PFSK-1 (cell line): ENCODE results near the gene SH3GL1.

ENCODE experiments used
- FOXP2 ChIP-seq: optimal IDR thresholded peaks from 2 replicates; pipeline ENCODE3; 2011; ENCODE audit warnings: borderline replicate concordance, control low read depth, inconsistent platforms; ENCODE audit not compliant: insufficient read depth; ENCODE audit errors: extremely low read length, extremely low read depth
- POLR2AphosphoS5 ChIP-seq: IDR thresholded peaks from 2 replicates; pipeline ENCODE4 v1.6.1; 2012; ENCODE audit warnings: low read depth, mild to moderate bottlenecking, control low read depth, low read length, moderate library complexity
- SIN3A ChIP-seq: IDR thresholded peaks from 2 replicates; pipeline ENCODE4 v1.6.1; 2012; ENCODE audit warnings: mild to moderate bottlenecking, low read length, moderate library complexity, borderline replicate concordance; ENCODE audit not compliant: insufficient read depth
- TAF1 ChIP-seq: IDR thresholded peaks from 2 replicates; pipeline ENCODE4 v1.6.1; 2012; ENCODE audit warnings: low read length, control low read depth, borderline replicate concordance; ENCODE audit not compliant: insufficient read depth
- TF ChIP-seq, protein P1 (sequence below), 2 experiments: IDR thresholded peaks; 2 replicates each; pipeline versions ENCODE4 v1.6.1 to v1.8.0; 2011 to 2012; ENCODE audit warnings: low read depth in 2 of 2, low read length in 2 of 2, control low read depth in 1 of 2, inconsistent platforms in 1 of 2, mild to moderate bottlenecking in 1 of 2, moderate library complexity in 1 of 2; ENCODE audit not compliant: insufficient read depth in 1 of 2

The SH3GL1 gene

GRCh38 chr19:4443966-4444764 lies 43.8 kb upstream of the SH3GL1 start:
- no peak; the same call in 1 of the 2 replicates for TF ChIP-seq POLR2AphosphoS5
- no peak for TF ChIP-seq SIN3A
- TF ChIP-seq, protein P1, sequence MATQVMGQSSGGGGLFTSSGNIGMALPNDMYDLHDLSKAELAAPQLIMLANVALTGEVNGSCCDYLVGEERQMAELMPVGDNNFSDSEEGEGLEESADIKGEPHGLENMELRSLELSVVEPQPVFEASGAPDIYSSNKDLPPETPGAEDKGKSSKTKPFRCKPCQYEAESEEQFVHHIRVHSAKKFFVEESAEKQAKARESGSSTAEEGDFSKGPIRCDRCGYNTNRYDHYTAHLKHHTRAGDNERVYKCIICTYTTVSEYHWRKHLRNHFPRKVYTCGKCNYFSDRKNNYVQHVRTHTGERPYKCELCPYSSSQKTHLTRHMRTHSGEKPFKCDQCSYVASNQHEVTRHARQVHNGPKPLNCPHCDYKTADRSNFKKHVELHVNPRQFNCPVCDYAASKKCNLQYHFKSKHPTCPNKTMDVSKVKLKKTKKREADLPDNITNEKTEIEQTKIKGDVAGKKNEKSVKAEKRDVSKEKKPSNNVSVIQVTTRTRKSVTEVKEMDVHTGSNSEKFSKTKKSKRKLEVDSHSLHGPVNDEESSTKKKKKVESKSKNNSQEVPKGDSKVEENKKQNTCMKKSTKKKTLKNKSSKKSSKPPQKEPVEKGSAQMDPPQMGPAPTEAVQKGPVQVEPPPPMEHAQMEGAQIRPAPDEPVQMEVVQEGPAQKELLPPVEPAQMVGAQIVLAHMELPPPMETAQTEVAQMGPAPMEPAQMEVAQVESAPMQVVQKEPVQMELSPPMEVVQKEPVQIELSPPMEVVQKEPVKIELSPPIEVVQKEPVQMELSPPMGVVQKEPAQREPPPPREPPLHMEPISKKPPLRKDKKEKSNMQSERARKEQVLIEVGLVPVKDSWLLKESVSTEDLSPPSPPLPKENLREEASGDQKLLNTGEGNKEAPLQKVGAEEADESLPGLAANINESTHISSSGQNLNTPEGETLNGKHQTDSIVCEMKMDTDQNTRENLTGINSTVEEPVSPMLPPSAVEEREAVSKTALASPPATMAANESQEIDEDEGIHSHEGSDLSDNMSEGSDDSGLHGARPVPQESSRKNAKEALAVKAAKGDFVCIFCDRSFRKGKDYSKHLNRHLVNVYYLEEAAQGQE (IDR thresholded peaks at IDR 0.05; ENCODE audit: insufficient read depth in 1 of 2, low read depth in 2 of 2, low read length in 2 of 2) = no peak
- no peak for TF ChIP-seq FOXP2
- no peak for TF ChIP-seq TAF1

DNA sequence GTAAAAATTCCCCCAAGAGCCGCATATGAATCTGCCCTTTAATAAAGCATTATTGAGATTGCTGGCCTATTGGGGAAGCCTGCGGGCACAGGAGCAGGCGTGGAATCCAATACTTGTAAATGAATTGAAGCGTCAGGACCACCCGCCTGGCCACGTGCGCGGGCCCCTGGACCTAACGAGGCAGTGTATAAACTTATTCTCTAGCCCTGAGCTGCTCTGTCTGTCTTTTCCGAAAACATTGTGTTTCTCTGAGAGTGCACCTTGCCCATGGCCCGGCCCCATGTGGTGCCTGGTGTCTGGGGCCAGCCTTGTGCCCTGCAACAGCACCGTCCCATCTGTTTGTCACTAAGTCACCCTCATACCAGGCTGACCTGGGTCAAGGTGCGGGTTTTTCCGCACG lies 42.8 kb upstream of the SH3GL1 start:
- TF ChIP-seq POLR2AphosphoS5 (no peak), SIN3A (no peak), TAF1 (no peak), FOXP2 (no peak)
- TF ChIP-seq, protein P1 (IDR thresholded peaks at IDR 0.05; ENCODE audit: insufficient read depth in 1 of 2, low read depth in 2 of 2, low read length in 2 of 2) = no peak

DNA sequence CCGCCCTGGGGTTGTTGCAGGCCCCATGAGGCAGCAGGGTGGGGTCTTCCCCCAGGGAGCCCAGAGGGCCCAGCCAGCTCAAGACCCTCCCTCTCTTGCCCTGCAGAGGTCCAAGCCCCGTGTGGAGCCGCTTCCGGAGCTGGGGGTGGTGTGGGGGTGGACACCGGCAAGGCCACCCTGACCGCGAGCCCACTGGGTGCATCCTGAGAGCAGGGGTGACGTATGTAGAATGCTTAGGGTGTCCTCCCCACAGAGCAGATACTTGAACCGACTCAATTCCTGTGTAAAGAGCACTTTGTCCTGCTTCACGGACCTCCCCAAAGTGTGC lies 42.4 kb upstream of the SH3GL1 start:
- TF ChIP-seq POLR2AphosphoS5 (0 out of 2 replicates have a peak, but pooled peaks have one; percentile 7), FOXP2 (no peak), TAF1 (no peak)
- TF ChIP-seq, protein P1 (IDR thresholded peaks at IDR 0.05; ENCODE audit: insufficient read depth in 1 of 2, low read depth in 2 of 2, low read length in 2 of 2) = no peak

DNA sequence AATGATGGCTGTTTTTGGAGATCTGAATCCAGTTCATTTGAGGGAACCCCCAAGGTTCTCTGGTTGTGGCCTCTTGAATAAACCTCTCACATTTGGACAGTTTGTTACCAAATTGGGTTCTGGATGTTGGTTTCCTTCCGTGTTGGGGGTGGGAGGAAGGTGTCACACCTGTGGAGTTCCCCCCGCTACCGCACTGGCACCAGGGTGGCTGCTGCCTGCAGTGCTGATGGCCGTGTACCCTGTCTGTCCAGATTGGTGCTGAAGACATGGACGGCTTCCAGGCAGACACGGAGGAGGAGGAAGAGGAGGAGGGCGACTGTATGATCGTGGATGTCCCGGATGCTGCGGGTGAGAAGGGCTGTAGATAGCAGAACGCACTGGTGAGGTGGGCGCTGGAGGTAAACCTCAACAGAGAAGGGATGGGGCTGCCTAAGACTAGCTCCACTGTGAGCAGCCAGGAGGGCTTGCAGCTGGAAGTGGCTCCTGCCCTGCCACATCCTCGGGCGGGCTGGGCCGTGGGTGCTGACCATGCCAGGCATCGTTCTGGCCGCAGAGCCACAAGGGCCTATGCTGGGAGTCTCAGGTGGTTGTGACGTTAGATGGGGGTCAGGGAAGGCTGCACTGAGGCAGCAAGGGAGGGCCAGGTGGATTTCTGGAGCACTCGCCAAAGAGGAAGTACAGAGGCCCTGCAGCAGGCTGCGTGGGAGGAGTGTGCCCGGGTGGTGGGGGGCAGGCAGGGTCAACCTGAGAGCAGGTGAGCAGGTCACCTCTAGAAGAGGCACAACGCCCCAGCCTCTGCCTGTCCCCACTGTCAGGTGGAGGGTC lies 41.9 kb upstream of the SH3GL1 start:
- TF ChIP-seq SIN3A (no peak), POLR2AphosphoS5 (peak; percentile 36; the same call in 1 of the 2 replicates)

DNA sequence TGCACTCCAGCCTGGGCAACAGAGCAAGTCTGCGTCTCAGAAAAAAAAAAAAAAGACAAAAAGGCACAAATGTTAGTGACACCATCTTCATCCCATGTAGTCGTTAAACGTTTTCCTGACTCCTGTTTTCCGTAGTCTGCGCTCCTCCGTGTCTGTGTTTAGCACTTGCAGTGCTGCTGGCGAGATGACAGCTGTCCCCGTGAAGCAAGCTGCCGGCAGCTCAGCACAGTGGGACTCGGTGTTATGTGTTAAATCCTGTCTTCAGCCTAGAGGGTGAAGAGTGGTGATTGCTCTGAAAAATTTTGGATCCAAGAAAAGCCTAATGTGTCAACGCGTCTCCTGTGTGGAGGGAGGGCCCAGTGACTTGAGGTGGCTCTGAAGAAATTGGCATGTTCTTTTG lies 38.9 kb upstream of the SH3GL1 start:
- TF ChIP-seq, protein P1 (IDR thresholded peaks at IDR 0.05; ENCODE audit: insufficient read depth in 1 of 2, low read depth in 2 of 2, low read length in 2 of 2) = no peak
- no peak for TF ChIP-seq FOXP2
- TF ChIP-seq TAF1 = no peak
- TF ChIP-seq POLR2AphosphoS5 = no peak
- TF ChIP-seq SIN3A = no peak
